Measurements from ENCODE around the gene ALKBH4. TPM values are rescaled to one million over a fixed set of nuclear protein-coding genes. Genes with fewer than 3 reads are reported as not detected.

ALKBH4 gene
- total and polyA plus RNA-seq, 2 donors (not counting 3 experiments of a cell fraction or from before 2014, with no cell fraction given), result 5.3 to 10.8 TPM

GRCh38 chr7:102415685-102416225, 48.9 kb downstream of the ALKBH4 start:
- H3K4me3 ChIP-seq (replicated peaks in 1 of 3; ENCODE audit: insufficient read depth in 1 of 3, low read depth in 1 of 3, low read length in 3 of 3), result no peak overlapping the region
- TF ChIP-seq FOS (IDR thresholded peaks at IDR 0.05; ENCODE audit: borderline replicate concordance, insufficient read depth, low read length), result no peak
- TF ChIP-seq GATA2 (IDR thresholded peaks at IDR 0.05; ENCODE audit: insufficient read depth, insufficient read length, low read depth, low read length), result no peak
- TF ChIP-seq POLR2AphosphoS5 (IDR thresholded peaks at IDR 0.05; ENCODE audit: insufficient read depth, low read depth, low read length), result no peak
- TF ChIP-seq CTCF (IDR thresholded peaks at IDR 0.05; ENCODE audit: extremely low read depth in 1 of 2, insufficient read depth in 1 of 2, low read depth in 1 of 2, low read length in 2 of 2), result no peak
- no peak for TF ChIP-seq MAX (IDR thresholded peaks at IDR 0.05; ENCODE audit: insufficient read depth, insufficient read length)
- no peak for TF ChIP-seq MYC (IDR thresholded peaks at IDR 0.05; ENCODE audit: low read depth, low read length)
- no peak for TF ChIP-seq JUN (IDR thresholded peaks at IDR 0.05; ENCODE audit: borderline replicate concordance, insufficient read depth, insufficient read length, low read depth)
- TF ChIP-seq EZH2 (IDR thresholded peaks at IDR 0.05; ENCODE audit: borderline replicate concordance, low read depth, low read length, severe bottlenecking), result no peak
- TF ChIP-seq POLR2A (IDR thresholded peaks at IDR 0.05; ENCODE audit: low read depth, low read length), result no peak
- FAIRE-seq (no peak), DNase-seq (ENCODE audit: low read depth, low spot score) (peak; percentile 34)
- no peak overlapping the region for H3K27ac ChIP-seq (ENCODE audit: insufficient read depth, low read depth, low read length)
- no peak overlapping the region for H2AFZ ChIP-seq (ENCODE audit: low read depth, low read length)
- BruUV-seq (replicated peaks), result no TSS peak
- H4K20me1 ChIP-seq (replicated peaks; ENCODE audit: control insufficient read depth, extremely low read depth, insufficient read depth, low read length), result no peaks in the 10 kb centered on the region
- H3K4me1 ChIP-seq (ENCODE audit: control insufficient read depth, extremely low read depth, insufficient read depth, low read length), result peaks cover 7% of the 10 kb centered on the region
- POLR2A ChIA-PET, result no interaction called here
- no peak overlapping the region for H3K9ac ChIP-seq (replicated peaks; ENCODE audit: extremely low read depth, insufficient read depth, low read length)
- H3K9me3 ChIP-seq (replicated peaks; ENCODE audit: control insufficient read depth, insufficient read depth, low read length), result no peaks in the 10 kb centered on the region
- no peaks in the 10 kb centered on the region for H3K27me3 ChIP-seq (ENCODE audit: control insufficient read depth in 2 of 2, insufficient read depth in 2 of 2, low read length in 2 of 2)
- no peak overlapping the region for H3K4me2 ChIP-seq (ENCODE audit: insufficient read depth, low read length)
- H3K9me1 ChIP-seq (replicated peaks; ENCODE audit: control insufficient read depth, extremely low read depth, insufficient read depth, low read length), result no peaks in the 10 kb centered on the region
- no peaks in the 10 kb centered on the region for H3K79me2 ChIP-seq (ENCODE audit: control insufficient read depth, insufficient read depth, low read length)
- CTCF ChIA-PET, result interaction anchor here (0.8 to 1.3 kb wide), 3 partner anchors 11 to 35 kb away, joined by 3 to 6 read pairs (median 4); no protein-coding TSS in a partner anchor
- dilution Hi-C loops (cut with MboI; ENCODE audit: extremely low pct_ligation_motif_present, low sequenced_read_pairs) (no loop called here), intact Hi-C loops (cut with micrococcal nuclease) (no loop called here)
- peaks cover 3 to 12% of the 10 kb centered on the region in 2 experiments for H3K36me3 ChIP-seq (ENCODE audit: control insufficient read depth in 2 of 2, extremely low read depth in 1 of 2, insufficient read depth in 2 of 2, low read length in 2 of 2)

All from endothelial cell of umbilical vein (primary cell).